Fibroblast of lung (primary cell): ENCODE measurements around the gene MIPOL1. TPM values are rescaled to one million over a fixed set of nuclear protein-coding genes. Genes with fewer than 3 reads are reported as not detected.
"Not testable (repeated sequence)": the region's sequence is repeated elsewhere in the genome, so short reads cannot be mapped to it uniquely, and the experiment has no call there.

Experiments
- DNase-seq, 2 donors: peaks; one replicate each; pipeline versions ENCODE4 v3.0.0 to v3.0.0-alpha.2; 2010; ENCODE audit warnings: low read depth in 2 of 2
- H2AFZ ChIP-seq: 2 replicates; pipeline ENCODE4 v1.5.1; 2012; ENCODE audit warnings: low read length, control low read depth, inconsistent platforms
- H3K27ac ChIP-seq: 2 replicates; pipeline ENCODE4 v1.5.1; 2011; ENCODE audit warnings: low read length, control low read depth; ENCODE audit not compliant: insufficient read depth
- H3K27me3 ChIP-seq: 2 replicates; pipeline ENCODE4 v1.5.1; 2011; ENCODE audit warnings: mild to moderate bottlenecking, low read length; ENCODE audit not compliant: control insufficient read depth, insufficient read depth
- H3K36me3 ChIP-seq: 2 replicates; pipeline ENCODE4 v1.5.1; 2011; ENCODE audit warnings: low read length; ENCODE audit not compliant: control insufficient read depth, insufficient read depth
- H3K4me1 ChIP-seq: 2 replicates; pipeline ENCODE4 v1.5.1; 2011; ENCODE audit warnings: low read length; ENCODE audit not compliant: control insufficient read depth, insufficient read depth; ENCODE audit errors: extremely low read depth
- H3K4me2 ChIP-seq: 2 replicates; pipeline ENCODE4 v1.5.1; 2011; ENCODE audit warnings: low read length, control low read depth; ENCODE audit not compliant: insufficient read depth; ENCODE audit errors: extremely low read depth
- H3K4me3 ChIP-seq, 4 experiments: fragments of 200-600 bp in 1 of 4; sonication (generic) in 1 of 4; replicated peaks in 1 of 4; 2 replicates each; pipeline ENCODE4 v1.5.1; 2011 to 2016; ENCODE audit warnings: low read length in 4 of 4, low read depth in 3 of 4, mild to moderate bottlenecking in 3 of 4, control low read depth in 2 of 4, inconsistent platforms in 1 of 4, mixed read lengths in 1 of 4; ENCODE audit not compliant: insufficient read depth in 1 of 4; ENCODE audit errors: control extremely low read depth in 1 of 4
- H3K79me2 ChIP-seq: 2 replicates; pipeline ENCODE4 v1.5.1; 2012; ENCODE audit warnings: mild to moderate bottlenecking, low read length, inconsistent platforms; ENCODE audit not compliant: control insufficient read depth, insufficient read depth
- H3K9ac ChIP-seq: 2 replicates; pipeline ENCODE4 v1.5.1; 2011; ENCODE audit warnings: mild to moderate bottlenecking, low read length, control low read depth; ENCODE audit not compliant: insufficient read depth
- H3K9me3 ChIP-seq: 2 replicates; pipeline ENCODE4 v1.5.1; 2012; ENCODE audit warnings: low read depth, low read length; ENCODE audit not compliant: control insufficient read depth, insufficient read depth
- H4K20me1 ChIP-seq: 2 replicates; pipeline ENCODE4 v1.5.1; 2011; ENCODE audit warnings: low read length; ENCODE audit not compliant: control insufficient read depth, insufficient read depth; ENCODE audit errors: extremely low read depth
- EZH2 ChIP-seq: IDR thresholded peaks from 2 replicates; pipeline ENCODE4 v1.5.1; 2012; ENCODE audit warnings: low read length, control low read depth, mild to moderate bottlenecking; ENCODE audit errors: missing control alignments
- polyA plus RNA-seq, 2 donors: library from polyadenylated mRNA; depleted of rRNA in 1 of 2; stranded (reverse) in 1 of 2; unstranded in 1 of 2; fragments of >200 nt; gene quantifications; 2 replicates each; pipeline ENCODE4 v1.2.1, GENCODE V29; 2011 to 2012; ENCODE audit warnings: missing spikeins in 1 of 2
- total RNA-seq: library from RNA; depleted of rRNA; stranded (reverse); fragments of >200 nt; gene quantifications from 2 replicates; pipeline ENCODE4 v1.2.1, GENCODE V29; 2014
- TF ChIP-seq, protein P1 (sequence below), 2 donors: IDR thresholded peaks in 1 of 2; conservative IDR thresholded peaks in 1 of 2; 1 replicate in 1 of 2; 2 replicates in 1 of 2; pipeline ENCODE4 v1.5.1; 2011 to 2012; ENCODE audit warnings: low read length in 2 of 2, control low read depth in 1 of 2, inconsistent platforms in 1 of 2, low read depth in 1 of 2, mild to moderate bottlenecking in 1 of 2

The MIPOL1 gene
- total and polyA plus RNA-seq, 2 donors (not counting 1 experiment from before 2014, with no cell fraction given) = 6.4 to 8.6 TPM

DNA sequence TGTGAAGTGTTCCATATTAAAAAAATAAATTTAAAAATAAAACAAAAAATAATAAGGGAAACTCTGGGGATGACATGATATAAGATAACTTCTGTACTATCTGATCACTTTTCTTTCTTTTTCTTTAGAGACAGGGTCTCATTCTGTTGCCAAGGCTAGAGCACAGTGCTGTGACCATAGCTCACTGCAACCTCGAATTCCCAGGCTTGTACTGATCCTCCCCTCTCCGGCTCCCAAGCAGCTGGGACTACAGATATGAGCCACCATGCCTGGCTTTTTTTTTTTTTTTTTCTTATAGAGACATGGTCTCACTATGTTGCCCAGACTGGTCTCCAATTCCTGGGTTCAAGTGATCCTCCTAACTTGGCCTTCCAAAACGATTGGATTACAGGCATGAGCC, 10.4 kb upstream of the MIPOL1 start:
- no peak overlapping the region for H3K4me2 ChIP-seq
- H3K27me3 ChIP-seq = no peaks in the 10 kb centered on the region
- TF ChIP-seq EZH2 = no peak
- TF ChIP-seq, protein P1, sequence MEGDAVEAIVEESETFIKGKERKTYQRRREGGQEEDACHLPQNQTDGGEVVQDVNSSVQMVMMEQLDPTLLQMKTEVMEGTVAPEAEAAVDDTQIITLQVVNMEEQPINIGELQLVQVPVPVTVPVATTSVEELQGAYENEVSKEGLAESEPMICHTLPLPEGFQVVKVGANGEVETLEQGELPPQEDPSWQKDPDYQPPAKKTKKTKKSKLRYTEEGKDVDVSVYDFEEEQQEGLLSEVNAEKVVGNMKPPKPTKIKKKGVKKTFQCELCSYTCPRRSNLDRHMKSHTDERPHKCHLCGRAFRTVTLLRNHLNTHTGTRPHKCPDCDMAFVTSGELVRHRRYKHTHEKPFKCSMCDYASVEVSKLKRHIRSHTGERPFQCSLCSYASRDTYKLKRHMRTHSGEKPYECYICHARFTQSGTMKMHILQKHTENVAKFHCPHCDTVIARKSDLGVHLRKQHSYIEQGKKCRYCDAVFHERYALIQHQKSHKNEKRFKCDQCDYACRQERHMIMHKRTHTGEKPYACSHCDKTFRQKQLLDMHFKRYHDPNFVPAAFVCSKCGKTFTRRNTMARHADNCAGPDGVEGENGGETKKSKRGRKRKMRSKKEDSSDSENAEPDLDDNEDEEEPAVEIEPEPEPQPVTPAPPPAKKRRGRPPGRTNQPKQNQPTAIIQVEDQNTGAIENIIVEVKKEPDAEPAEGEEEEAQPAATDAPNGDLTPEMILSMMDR (conservative IDR thresholded peaks at IDR 0.05 in 1 of 2, IDR thresholded peaks at IDR 0.05 in 1 of 2; ENCODE audit: low read depth in 1 of 2, low read length in 2 of 2) = no peak
- H4K20me1 ChIP-seq = no peaks in the 10 kb centered on the region
- H3K79me2 ChIP-seq = no peaks in the 10 kb centered on the region
- no peaks in the 10 kb centered on the region for H3K4me1 ChIP-seq
- no peaks in the 10 kb centered on the region for H3K9me3 ChIP-seq
- no peak overlapping the region for H2AFZ ChIP-seq
- H3K9ac ChIP-seq = no peak overlapping the region
- no peak for DNase-seq
- no peak overlapping the region for H3K27ac ChIP-seq
- no peaks in the 10 kb centered on the region for H3K36me3 ChIP-seq
- H3K4me3 ChIP-seq = no peak overlapping the region

DNA sequence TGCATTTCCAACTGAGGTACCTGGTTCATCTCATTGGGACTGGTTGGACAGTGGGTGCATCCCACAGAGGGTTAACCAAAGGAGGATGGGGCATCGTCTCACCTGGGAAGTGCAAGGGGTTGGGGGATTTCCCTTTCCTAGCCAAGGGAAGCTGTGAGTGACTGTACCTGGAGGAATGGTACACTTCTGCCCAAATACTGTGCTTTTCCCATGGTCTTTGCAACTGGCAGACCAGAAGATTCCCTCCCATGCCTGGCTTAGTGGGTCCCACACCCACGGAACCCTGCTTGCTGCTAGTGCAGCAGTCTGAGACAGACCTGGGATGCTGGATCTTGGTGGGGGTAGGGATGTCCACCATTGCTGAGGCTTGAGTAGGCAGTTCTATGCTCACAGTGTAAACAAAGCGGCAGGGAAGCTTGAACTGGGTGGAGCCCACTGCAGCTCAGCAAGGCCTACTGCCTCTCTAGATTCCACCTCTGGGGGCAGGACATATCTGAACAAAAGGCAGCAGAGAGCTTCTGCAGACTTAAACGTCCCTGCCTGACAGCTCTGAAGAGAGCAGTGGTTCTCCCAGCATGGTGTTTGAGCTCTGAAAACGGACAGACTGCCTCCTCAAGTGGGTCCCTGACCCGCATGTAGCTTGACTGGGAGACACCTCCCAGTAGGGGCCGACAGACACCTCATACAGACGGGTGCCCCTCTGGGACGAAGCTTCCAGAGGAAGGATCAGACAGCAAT, 9.7 kb upstream of the MIPOL1 start:
- not testable (repeated sequence) for H3K4me3 ChIP-seq, H3K9me3 ChIP-seq, H3K27ac ChIP-seq, H3K36me3 ChIP-seq, H4K20me1 ChIP-seq, H3K27me3 ChIP-seq, H3K4me2 ChIP-seq, H2AFZ ChIP-seq, H3K79me2 ChIP-seq, DNase-seq, H3K9ac ChIP-seq, H3K4me1 ChIP-seq

DNA sequence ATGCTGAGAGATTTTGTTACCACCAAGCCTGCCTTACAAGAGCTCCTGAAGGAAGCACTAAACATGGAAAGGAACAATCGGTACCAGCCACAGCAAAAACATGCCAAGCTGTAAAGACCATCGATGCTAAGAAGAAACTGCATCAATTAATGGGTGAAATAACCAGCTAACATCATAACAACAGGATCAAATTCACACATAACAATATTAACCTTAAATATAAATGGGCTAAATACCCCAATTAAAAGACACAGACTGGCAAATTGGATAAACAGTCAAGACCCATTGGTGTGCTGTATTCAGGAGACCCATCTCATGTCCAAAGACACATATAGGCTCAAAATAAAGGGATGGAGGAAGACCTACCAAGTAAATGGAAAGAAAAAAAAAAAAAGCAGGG, 8.0 kb upstream of the MIPOL1 start:
- not testable (repeated sequence) for H3K27me3 ChIP-seq, H3K4me3 ChIP-seq, H3K79me2 ChIP-seq, H3K27ac ChIP-seq, DNase-seq, H3K4me1 ChIP-seq, H3K36me3 ChIP-seq, H4K20me1 ChIP-seq, H3K9ac ChIP-seq, H3K4me2 ChIP-seq, H2AFZ ChIP-seq, H3K9me3 ChIP-seq

DNA sequence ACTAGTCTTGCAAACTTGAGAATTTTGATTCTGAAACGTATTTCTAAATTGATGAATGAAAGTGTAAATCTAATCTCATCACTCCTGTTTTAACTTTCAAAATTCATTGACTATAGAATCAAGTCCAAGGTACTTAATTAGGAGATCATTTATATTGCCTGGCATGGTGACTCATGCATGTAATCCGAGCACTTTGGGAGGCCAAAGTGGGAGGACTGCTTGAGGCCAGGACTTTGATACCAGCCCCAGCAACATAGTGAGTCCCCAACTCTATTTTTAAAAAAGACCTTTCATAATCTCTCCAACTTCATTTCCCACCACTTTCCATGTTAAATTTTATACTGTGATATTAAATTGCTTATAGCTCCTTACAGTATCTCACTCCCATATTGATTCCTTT, 3.0 kb upstream of the MIPOL1 start:
- no peak for TF ChIP-seq EZH2
- H3K9ac ChIP-seq = no peak overlapping the region
- no peaks in the 10 kb centered on the region for H3K4me1 ChIP-seq
- H2AFZ ChIP-seq = no peak overlapping the region
- no peak for DNase-seq
- no peaks in the 10 kb centered on the region for H3K36me3 ChIP-seq
- no peaks in the 10 kb centered on the region for H3K79me2 ChIP-seq
- no peak overlapping the region for H3K27ac ChIP-seq
- no peaks in the 10 kb centered on the region for H4K20me1 ChIP-seq
- no peaks in the 10 kb centered on the region for H3K9me3 ChIP-seq
- H3K4me2 ChIP-seq = no peak overlapping the region
- no peaks in the 10 kb centered on the region for H3K27me3 ChIP-seq
- no peak overlapping the region for H3K4me3 ChIP-seq
